OCI-LY3 (cell line): ENCODE data around the gene SELENOW.
"Not testable (repeated sequence)": the region's sequence is repeated elsewhere in the genome, so short reads cannot be mapped to it uniquely, and the experiment has no call there.

Experiments used
- EZH2phosphoT487 ChIP-seq: fragments of 200-600 bp; shearing (Covaris generic); IDR thresholded peaks from 2 replicates; pipeline ENCODE4 v1.6.1; 2018; ENCODE audit warnings: antibody characterized with exemption, mixed run types, low read depth
- TF ChIP-seq, protein P1 (sequence below): fragments of 200-600, 300-600 bp; sonication (generic); IDR thresholded peaks from 2 replicates; pipeline ENCODE4 v1.5.1; 2014; ENCODE audit warnings: antibody characterized with exemption, low read length, low read depth

DNA sequence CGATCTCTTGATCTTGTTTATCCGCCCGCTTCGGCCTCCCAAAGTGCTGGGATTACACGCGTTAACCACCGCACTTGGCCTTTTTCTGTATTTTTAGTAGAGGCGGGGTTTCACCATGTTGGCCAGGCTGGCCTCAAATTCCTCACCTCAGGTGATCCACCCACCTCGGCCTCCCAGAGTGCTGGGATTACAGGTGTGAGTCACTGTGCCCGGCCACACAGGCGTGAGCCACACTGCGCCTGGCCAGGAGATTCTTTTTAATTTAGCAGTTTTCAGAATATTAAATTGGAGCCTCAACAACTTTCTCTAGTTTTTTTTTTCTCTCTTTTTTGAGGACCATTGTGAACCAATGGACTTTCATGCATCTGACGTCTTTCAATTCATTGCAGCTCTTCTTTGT is 11.3 kb downstream of the SELENOW start:
- TF ChIP-seq, protein P1, sequence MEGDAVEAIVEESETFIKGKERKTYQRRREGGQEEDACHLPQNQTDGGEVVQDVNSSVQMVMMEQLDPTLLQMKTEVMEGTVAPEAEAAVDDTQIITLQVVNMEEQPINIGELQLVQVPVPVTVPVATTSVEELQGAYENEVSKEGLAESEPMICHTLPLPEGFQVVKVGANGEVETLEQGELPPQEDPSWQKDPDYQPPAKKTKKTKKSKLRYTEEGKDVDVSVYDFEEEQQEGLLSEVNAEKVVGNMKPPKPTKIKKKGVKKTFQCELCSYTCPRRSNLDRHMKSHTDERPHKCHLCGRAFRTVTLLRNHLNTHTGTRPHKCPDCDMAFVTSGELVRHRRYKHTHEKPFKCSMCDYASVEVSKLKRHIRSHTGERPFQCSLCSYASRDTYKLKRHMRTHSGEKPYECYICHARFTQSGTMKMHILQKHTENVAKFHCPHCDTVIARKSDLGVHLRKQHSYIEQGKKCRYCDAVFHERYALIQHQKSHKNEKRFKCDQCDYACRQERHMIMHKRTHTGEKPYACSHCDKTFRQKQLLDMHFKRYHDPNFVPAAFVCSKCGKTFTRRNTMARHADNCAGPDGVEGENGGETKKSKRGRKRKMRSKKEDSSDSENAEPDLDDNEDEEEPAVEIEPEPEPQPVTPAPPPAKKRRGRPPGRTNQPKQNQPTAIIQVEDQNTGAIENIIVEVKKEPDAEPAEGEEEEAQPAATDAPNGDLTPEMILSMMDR = not testable (repeated sequence)
- TF ChIP-seq EZH2phosphoT487 = not testable (repeated sequence)
